DMS79 (cell line): ENCODE data around the gene NBPF14.
"Not testable (repeated sequence)": the region's sequence is repeated elsewhere in the genome, so short reads cannot be mapped to it uniquely, and the experiment has no call there.

Experiments
- DNase-seq: peaks from one replicate; lab custom pipeline; 2025; lab: John Stamatoyannopoulos, UW

NBPF14 gene

GRCh38 chr1:148595911-148596310 lies at the start of gene NBPF14:
NBPF14 (minus strand) TSS chr1:148596011; CDS start chr1:148595717, 294 bp downstream.
- DNase-seq = not testable (repeated sequence)

- DNase-seq = not testable (repeated sequence)
Measured at GRCh38 chr1:148625451-148625850, 29.6 kb upstream of the NBPF14 start.

GRCh38 chr1:148618216-148618615 lies 22.4 kb upstream of the NBPF14 start:
- DNase-seq = not testable (repeated sequence)

- not testable (repeated sequence) for DNase-seq
Measured at GRCh38 chr1:148605266-148605665, 9.5 kb upstream of the NBPF14 start.

- DNase-seq = not testable (repeated sequence)
Measured at GRCh38 chr1:148595360-148595759, 451 bp downstream of the NBPF14 start.

- DNase-seq = not testable (repeated sequence)
Measured at GRCh38 chr1:148591098-148591497, 4.7 kb downstream of the NBPF14 start.

- DNase-seq = not testable (repeated sequence)
Measured at GRCh38 chr1:148532158-148532557, 63.7 kb downstream of the NBPF14 start.

GRCh38 chr1:148529101-148529567 lies 66.7 kb downstream of the NBPF14 start:
- not testable (repeated sequence) for DNase-seq

- not testable (repeated sequence) for DNase-seq
Measured at GRCh38 chr1:148528591-148528990, 67.2 kb downstream of the NBPF14 start.

GRCh38 chr1:148526587-148526986 lies 69.2 kb downstream of the NBPF14 start:
- not testable (repeated sequence) for DNase-seq

GRCh38 chr1:148523205-148524144 lies 72.3 kb downstream of the NBPF14 start:
- not testable (repeated sequence) for DNase-seq

GRCh38 chr1:148522561-148523204 lies 73.1 kb downstream of the NBPF14 start:
- DNase-seq = peak; percentile 94

GRCh38 chr1:148522072-148522471 lies 73.7 kb downstream of the NBPF14 start:
- peak; percentile 86 for DNase-seq

GRCh38 chr1:148514310-148514709 lies 81.5 kb downstream of the NBPF14 start:
- DNase-seq = not testable (repeated sequence)

GRCh38 chr1:148512571-148513184 lies 83.1 kb downstream of the NBPF14 start:
- not testable (repeated sequence) for DNase-seq

- not testable (repeated sequence) for DNase-seq
Measured at GRCh38 chr1:148493933-148494332, 101.9 kb downstream of the NBPF14 start.

GRCh38 chr1:148483029-148483428 lies 112.8 kb downstream of the NBPF14 start, which contains the start of gene PPIAL4G:
PPIAL4G (minus strand) TSS chr1:148483302; CDS start chr1:148483252, 50 bp downstream.
- DNase-seq = not testable (repeated sequence)
